Left ventricle myocardium inferior (tissue), 1 donor: ENCODE measurements around the gene BEND7. TPM values are rescaled to one million over a fixed set of nuclear protein-coding genes. Genes with fewer than 3 reads are reported as not detected.

Experiments used
- DNase-seq: peaks from one replicate; pipeline ENCODE4 v3.0.0-alpha.2; 2020
- H3K27ac ChIP-seq: fragments of 200-600 bp; replicated peaks from 2 replicates; pipeline ENCODE4 v1.8.0; 2021
- H3K27me3 ChIP-seq: fragments of 200-600 bp; 2 replicates; pipeline ENCODE4 v1.8.0; 2021; ENCODE audit warnings: low read depth
- H3K36me3 ChIP-seq: fragments of 200-600 bp; 2 replicates; pipeline ENCODE4 v1.8.0; 2021
- H3K4me1 ChIP-seq: fragments of 200-600 bp; 2 replicates; pipeline ENCODE4 v1.8.0; 2021
- H3K4me3 ChIP-seq: fragments of 200-600 bp; 2 replicates; pipeline ENCODE4 v1.8.0; 2021; ENCODE audit warnings: mild to moderate bottlenecking, moderate library complexity
- H3K9me3 ChIP-seq: fragments of 200-600 bp; replicated peaks from 2 replicates; pipeline ENCODE4 v1.8.0; 2021
- CTCF ChIP-seq: fragments of 200-600 bp; IDR thresholded peaks from 2 replicates; pipeline ENCODE4 v1.8.0; 2021; ENCODE audit warnings: antibody characterized with exemption, mild to moderate bottlenecking, borderline replicate concordance
- intact Hi-C: fragments of 100-400 bp; cut with micrococcal nuclease; formaldehyde crosslinking; loops from one replicate; pipeline ENCODE4 v1.11.0; 2022
- total RNA-seq: library from RNA; stranded (reverse); fragmentation: NEBNext Ultra II Directional; extraction: Animal tissue kit (Norgen Biotek cat#: 25700); gene quantifications from one replicate; pipeline ENCODE4 v1.2.1, GENCODE V29; 2021
- donor health status: DM: no; HTN: yes; CAD: no; lungs with severe emphysema.

Gene BEND7
- total RNA-seq, 1 donor from 2014 or later: 14.7 TPM

- intact Hi-C loops: no loop called here
Observed at GRCh38 chr10:13420532-13421307, 108.1 kb downstream of the BEND7 start.

GRCh38 chr10:13417459-13418126 lies 111.2 kb downstream of the BEND7 start:
- intact Hi-C loops: no loop called here

More at GRCh38 chr10:13420532-13421307, 108.1 kb downstream of the BEND7 start:
- no peak overlapping the region for H3K27ac ChIP-seq
- no peaks in the 10 kb centered on the region for H3K4me1 ChIP-seq
- H3K27me3 ChIP-seq: peaks cover 20% of the 10 kb centered on the region
- no peak overlapping the region for H3K4me3 ChIP-seq
- H3K9me3 ChIP-seq: peaks cover 12% of the 10 kb centered on the region
- no peak for TF ChIP-seq CTCF
- no peaks in the 10 kb centered on the region for H3K36me3 ChIP-seq
- DNase-seq: no peak

GRCh38 chr10:13416760-13417159 lies 112.1 kb downstream of the BEND7 start:
- H3K4me3 ChIP-seq: no peak overlapping the region
- peaks cover 16% of the 10 kb centered on the region for H3K27me3 ChIP-seq
- no peak for TF ChIP-seq CTCF
- intact Hi-C loops: no loop called here
- H3K36me3 ChIP-seq: no peaks in the 10 kb centered on the region
- H3K9me3 ChIP-seq: peaks cover 21% of the 10 kb centered on the region
- H3K27ac ChIP-seq: no peak overlapping the region
- no peak for DNase-seq
- no peaks in the 10 kb centered on the region for H3K4me1 ChIP-seq

More at GRCh38 chr10:13417459-13418126, 111.2 kb downstream of the BEND7 start:
- Histone ChIP-seq H3K4me3 (no peak overlapping the region), H3K4me1 (no peaks in the 10 kb centered on the region), H3K9me3 (peaks cover 21% of the 10 kb centered on the region), H3K36me3 (no peaks in the 10 kb centered on the region), H3K27me3 (peaks cover 13% of the 10 kb centered on the region), H3K27ac (no peak overlapping the region)
- no peak for DNase-seq
- no peak for TF ChIP-seq CTCF

GRCh38 chr10:13414855-13415254 lies 114.0 kb downstream of the BEND7 start:
- Histone ChIP-seq H3K27me3 (peaks cover 28% of the 10 kb centered on the region), H3K9me3 (peaks cover 21% of the 10 kb centered on the region), H3K4me1 (no peaks in the 10 kb centered on the region), H3K4me3 (no peak overlapping the region), H3K36me3 (no peaks in the 10 kb centered on the region), H3K27ac (no peak overlapping the region)
- intact Hi-C loops: no loop called here
- no peak for DNase-seq
- TF ChIP-seq CTCF: no peak

GRCh38 chr10:13414137-13414536 lies 114.7 kb downstream of the BEND7 start:
- peaks cover 34% of the 10 kb centered on the region for H3K27me3 ChIP-seq
- peaks cover 21% of the 10 kb centered on the region for H3K9me3 ChIP-seq
- no peaks in the 10 kb centered on the region for H3K36me3 ChIP-seq
- H3K27ac ChIP-seq: no peak overlapping the region
- intact Hi-C loops: no loop called here
- TF ChIP-seq CTCF: no peak
- H3K4me1 ChIP-seq: no peaks in the 10 kb centered on the region
- H3K4me3 ChIP-seq: no peak overlapping the region
- no peak for DNase-seq
